ENCODE measurements around the gene NECAB2. TPM values are rescaled to one million over a fixed set of nuclear protein-coding genes. Genes with fewer than 3 reads are reported as not detected.

NECAB2 gene
- polyA plus RNA-seq, 2 of the 4 experiments (the other 2 are of a cell fraction), result 1.1 to 1.4 TPM

GRCh38 chr16:83930730-83931500 is 37.1 kb upstream of the NECAB2 start:
- 76% methylated on average over 18 of the region's 22 CpGs for WGBS (ENCODE audit: missing lambda C conversion rate)
- ATAC-seq, result no peak
- POLR2A ChIA-PET, result no interaction called here
- CTCF ChIA-PET, result interaction anchor here (1.1 to 17.0 kb wide), 2 partner anchors 11 to 133 kb away, joined by 3 to 175 read pairs; no protein-coding TSS in a partner anchor
- H3K4me3 ChIP-seq, result no peak overlapping the region
- peaks cover 6% of the 10 kb centered on the region for H3K4me1 ChIP-seq
- TF ChIP-seq ZC3H11A (IDR thresholded peaks at IDR 0.05), result no peak
- TF ChIP-seq FOXS1 (CRISPR knock-in tag; IDR thresholded peaks at IDR 0.05), result no peak
- no peak for TF ChIP-seq NPAS2 (CRISPR knock-in tag; IDR thresholded peaks at IDR 0.05; ENCODE audit: borderline replicate concordance)
- TF ChIP-seq EHMT2 (IDR thresholded peaks at IDR 0.05; ENCODE audit: low read depth), result no peak
- no peaks in the 10 kb centered on the region for H3K9me3 ChIP-seq
- DNase-seq (ENCODE audit: low read depth in 1 of 2, low spot score in 1 of 2), result no peak
- FAIRE-seq, result no peak
- H3K27ac ChIP-seq, result no peak overlapping the region
- H3K4me2 ChIP-seq, result no peak overlapping the region

GRCh38 chr16:83931556-83931955 is 36.5 kb upstream of the NECAB2 start:
- FAIRE-seq (no peak), DNase-seq (ENCODE audit: low read depth in 1 of 2, low spot score in 1 of 2) (no peak), ATAC-seq (no peak)
- no peak overlapping the region for H3K4me2 ChIP-seq
- H3K27ac ChIP-seq, result no peak overlapping the region
- ChIA-PET POLR2A (no interaction called here), CTCF (interaction anchor here (1.1 to 17.0 kb wide), 2 partner anchors 11 to 132 kb away, joined by 3 to 175 read pairs; no protein-coding TSS in a partner anchor)
- H3K9me3 ChIP-seq, result no peaks in the 10 kb centered on the region
- no peak overlapping the region for H3K4me3 ChIP-seq
- 68% methylated on average over 15 of the region's 17 CpGs for WGBS (ENCODE audit: missing lambda C conversion rate)
- no peak for TF ChIP-seq ESRRA (IDR thresholded peaks at IDR 0.05; ENCODE audit: borderline replicate concordance, low read length)
- no peak for TF ChIP-seq MAFK (IDR thresholded peaks at IDR 0.05; ENCODE audit: partially characterized antibody)
- TF ChIP-seq POLR2AphosphoS2 (conservative IDR thresholded peaks at IDR 0.05; ENCODE audit: low read length), result no peak
- no peak for TF ChIP-seq TFCP2L1 (CRISPR knock-in tag; IDR thresholded peaks at IDR 0.05)
- no peak for TF ChIP-seq CBX8 (IDR thresholded peaks at IDR 0.05)
- TF ChIP-seq RARB (CRISPR knock-in tag; IDR thresholded peaks at IDR 0.05), result no peak
- no peak for TF ChIP-seq HDAC2 (IDR thresholded peaks at IDR 0.05)
- no peak for TF ChIP-seq FOSL2 (IDR thresholded peaks at IDR 0.05)
- no peak for TF ChIP-seq FOSL2 (CRISPR knock-in tag; IDR thresholded peaks at IDR 0.05)
- no peak for TF ChIP-seq TP53 (CRISPR knock-in tag; IDR thresholded peaks at IDR 0.05)
- H3K4me1 ChIP-seq, result peaks cover 6% of the 10 kb centered on the region

- Histone ChIP-seq H3K27ac (no peak overlapping the region), H3K9me3 (no peaks in the 10 kb centered on the region), H3K4me3 (no peak overlapping the region), H3K4me1 (peaks cover 3% of the 10 kb centered on the region), H3K4me2 (no peak overlapping the region)
- POLR2A ChIA-PET, result no interaction called here
- CTCF ChIA-PET, result interaction anchor here (1.1 to 17.0 kb wide), 2 partner anchors 10 to 131 kb away, joined by 3 to 175 read pairs; no protein-coding TSS in a partner anchor
- ATAC-seq (no peak; a peak in 1 of 6 replicates), FAIRE-seq (no peak), DNase-seq (ENCODE audit: low read depth in 1 of 2, low spot score in 1 of 2) (no peak)
- TF ChIP-seq HES2 (IDR thresholded peaks at IDR 0.05) (no peak), SREBF2 (IDR thresholded peaks at IDR 0.05) (no peak), HOXA7 (CRISPR knock-in tag; IDR thresholded peaks at IDR 0.05) (no peak), HOXB13 (CRISPR knock-in tag; IDR thresholded peaks at IDR 0.05; ENCODE audit: low read depth) (no peak), NFE2L2 (conservative IDR thresholded peaks at IDR 0.05; ENCODE audit: low read length) (no peak), USF2 (IDR thresholded peaks at IDR 0.05) (no peak), HEYL (CRISPR knock-in tag; IDR thresholded peaks at IDR 0.05) (no peak), JUNB (IDR thresholded peaks at IDR 0.05) (no peak), ZC3H11A (IDR thresholded peaks at IDR 0.05) (no peak), TFCP2L1 (CRISPR knock-in tag; IDR thresholded peaks at IDR 0.05) (no peak), NR3C1 (IDR thresholded peaks at IDR 0.05) (no peak), MAX (IDR thresholded peaks at IDR 0.05) (no peak), ZSCAN20 (CRISPR knock-in tag; IDR thresholded peaks at IDR 0.05) (no peak), PHF8 (IDR thresholded peaks at IDR 0.05; ENCODE audit: borderline replicate concordance, low read depth) (no peak), ESRRA (IDR thresholded peaks at IDR 0.05; ENCODE audit: borderline replicate concordance, low read length) (no peak), BHLHE40 (IDR thresholded peaks at IDR 0.05; ENCODE audit: low read depth, low read length) (no peak)
- 87% methylated on average over 7 of the region's 11 CpGs for WGBS (ENCODE audit: missing lambda C conversion rate)
Observed at GRCh38 chr16:83932304-83932703, 35.7 kb upstream of the NECAB2 start.

Data from A549 (cell line).